Skeletal muscle tissue (tissue), 4 donors: Measurements from ENCODE around the gene DNAJC15. TPM values are rescaled to one million over a fixed set of nuclear protein-coding genes. Genes with fewer than 3 reads are reported as not detected.

Source experiments
- H3K27ac ChIP-seq: one replicate; pipeline ENCODE4 v1.7.0; 2013; ENCODE audit warnings: mild to moderate bottlenecking, low read depth, low read length, inconsistent platforms
- H3K27me3 ChIP-seq, 3 donors: one replicate each; pipeline ENCODE4 v1.7.0; 2013; ENCODE audit warnings: low read length in 3 of 3; ENCODE audit not compliant: control insufficient read depth in 3 of 3, insufficient read depth in 3 of 3
- H3K36me3 ChIP-seq, 3 donors: one replicate each; pipeline ENCODE4 v1.7.0; 2013; ENCODE audit warnings: low read length in 3 of 3; ENCODE audit not compliant: control insufficient read depth in 3 of 3, insufficient read depth in 3 of 3
- H3K4me1 ChIP-seq, 3 donors: one replicate each; pipeline ENCODE4 v1.7.0; 2013; ENCODE audit warnings: low read length in 3 of 3, mild to moderate bottlenecking in 3 of 3; ENCODE audit not compliant: control insufficient read depth in 3 of 3, insufficient read depth in 3 of 3
- H3K4me3 ChIP-seq, 3 donors: one replicate each; pipeline ENCODE4 v1.7.0; 2013; ENCODE audit warnings: low read length in 3 of 3
- H3K9ac ChIP-seq, 3 donors: one replicate each; pipeline ENCODE4 v1.7.0; 2013; ENCODE audit warnings: low read length in 3 of 3, mild to moderate bottlenecking in 3 of 3, moderate library complexity in 2 of 3, low read depth in 1 of 3
- H3K9me3 ChIP-seq, 3 donors: one replicate each; pipeline ENCODE4 v1.7.0; 2013; ENCODE audit warnings: low read length in 3 of 3; ENCODE audit not compliant: control insufficient read depth in 3 of 3
- total RNA-seq: library from RNA; depleted of rRNA; stranded (reverse); fragments of >200 nt; gene quantifications from one replicate; pipeline ENCODE4 v1.2.3, GENCODE V29; 2014
- donor health status: Osteomylitis.

DNAJC15 gene
- total RNA-seq: 7.3 TPM

DNA sequence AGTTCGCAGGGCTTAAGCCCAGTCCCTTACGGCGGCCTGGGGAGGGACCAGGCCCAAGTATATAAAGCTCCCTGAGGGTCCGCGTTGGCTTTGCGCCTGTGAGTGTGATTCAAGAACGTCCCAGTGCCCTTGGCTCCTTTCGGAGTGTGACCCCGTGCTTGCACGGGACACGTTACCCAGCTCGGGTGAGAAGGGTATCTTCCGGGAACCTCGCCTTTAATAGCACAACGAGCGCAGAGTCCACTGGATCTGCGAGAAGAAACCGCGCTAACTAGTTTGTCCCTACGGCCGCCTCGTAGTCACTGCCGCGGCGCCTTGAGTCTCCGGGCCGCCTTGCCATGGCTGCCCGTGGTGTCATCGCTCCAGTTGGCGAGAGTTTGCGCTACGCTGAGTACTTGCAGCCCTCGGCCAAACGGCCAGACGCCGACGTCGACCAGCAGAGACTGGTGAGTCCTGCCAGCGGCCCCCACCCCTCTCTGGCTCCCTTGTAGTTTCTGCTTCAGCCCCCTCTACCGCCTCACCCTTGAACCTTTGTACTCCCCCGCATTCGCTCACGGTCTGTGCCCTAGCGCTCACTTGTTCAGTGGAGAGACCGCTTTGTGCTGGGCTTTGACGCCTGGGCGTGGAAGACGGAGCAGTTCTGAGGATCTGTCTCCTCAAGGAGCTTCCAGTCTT is at the start of gene DNAJC15:
TSS of gene DNAJC15 (plus strand) at position 298 of the 675 bp plus-strand sequence. CDS start at position 339, 41 bp downstream.
- H3K9ac ChIP-seq: peak within 1 kb of the TSS; percentile 91 to 96 (median 95)
- H3K27ac ChIP-seq: peak within 1 kb of the TSS; percentile 91
- H3K4me1 ChIP-seq: peaks cover 15 to 17% (median 15%) of the 10 kb centered on the region in 3 donors
- H3K9me3 ChIP-seq: no peaks in the 10 kb centered on the region
- no peaks in the 10 kb centered on the region for H3K27me3 ChIP-seq
- H3K36me3 ChIP-seq: peaks cover 0 to 4% (median 0%) of the 10 kb centered on the region in 3 donors
- H3K4me3 ChIP-seq: peak within 1 kb of the TSS; percentile 89 to 97 (median 96)

DNA sequence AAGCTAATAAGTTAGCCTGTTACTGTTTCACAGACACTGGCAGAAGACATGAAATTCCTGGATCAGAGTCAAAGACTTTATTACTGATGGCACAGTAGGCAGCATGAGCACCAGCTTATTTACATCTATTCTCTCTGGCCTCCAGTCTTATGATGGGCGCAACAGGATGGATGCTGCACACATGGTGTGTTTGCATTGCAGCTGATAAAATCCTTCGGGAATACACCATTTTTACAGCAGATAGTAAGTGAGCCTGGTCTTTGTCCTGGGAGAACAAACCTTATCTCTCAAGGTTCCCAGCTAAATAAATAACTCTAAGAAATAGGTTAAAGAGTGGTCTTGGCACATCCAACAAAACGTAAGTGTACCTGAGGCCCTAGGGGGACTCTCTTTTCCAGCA is 47.3 kb upstream of the DNAJC15 start:
- Histone ChIP-seq H3K27ac (no peak overlapping the region), H3K27me3 (no peaks in the 10 kb centered on the region), H3K36me3 (no peaks in the 10 kb centered on the region), H3K4me3 (no peak overlapping the region), H3K9ac (no peak overlapping the region), H3K4me1 (no peaks in the 10 kb centered on the region), H3K9me3 (no peaks in the 10 kb centered on the region)

DNA sequence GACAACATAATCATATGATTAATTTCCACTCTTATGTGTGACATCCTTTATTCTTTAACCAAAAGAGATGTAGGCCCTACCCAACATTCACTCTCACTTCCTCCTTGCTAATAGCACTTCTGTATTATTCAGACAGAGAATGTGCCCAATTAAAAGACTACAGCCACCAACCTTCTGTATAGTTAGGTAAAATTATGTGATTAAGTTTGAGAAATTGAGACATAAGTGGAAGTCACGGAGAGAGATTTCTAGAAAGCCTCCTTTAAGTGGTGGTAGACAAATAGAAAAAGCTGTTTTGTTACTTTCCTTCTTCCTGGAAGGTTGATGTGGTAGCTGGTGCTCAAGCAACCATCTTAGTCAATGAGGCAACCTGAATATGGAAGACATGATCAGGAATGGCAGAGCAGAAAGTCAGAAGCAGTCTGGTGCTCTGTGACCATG is 46.1 kb upstream of the DNAJC15 start:
- Histone ChIP-seq H3K36me3 (no peaks in the 10 kb centered on the region), H3K27ac (no peak overlapping the region), H3K4me1 (no peaks in the 10 kb centered on the region), H3K4me3 (no peak overlapping the region), H3K9ac (no peak overlapping the region), H3K9me3 (no peaks in the 10 kb centered on the region), H3K27me3 (no peaks in the 10 kb centered on the region)

- H3K9me3 ChIP-seq: no peaks in the 10 kb centered on the region
- H3K4me1 ChIP-seq: peaks cover 3 to 16% (median 7%) of the 10 kb centered on the region in 3 donors
- H3K4me3 ChIP-seq: no peak overlapping the region
- no peaks in the 10 kb centered on the region for H3K36me3 ChIP-seq
- H3K27ac ChIP-seq: no peak overlapping the region
- no peaks in the 10 kb centered on the region for H3K27me3 ChIP-seq
- no peak overlapping the region for H3K9ac ChIP-seq
Measured at GRCh38 chr13:42981317-42981716, 42.1 kb upstream of the DNAJC15 start.

DNA sequence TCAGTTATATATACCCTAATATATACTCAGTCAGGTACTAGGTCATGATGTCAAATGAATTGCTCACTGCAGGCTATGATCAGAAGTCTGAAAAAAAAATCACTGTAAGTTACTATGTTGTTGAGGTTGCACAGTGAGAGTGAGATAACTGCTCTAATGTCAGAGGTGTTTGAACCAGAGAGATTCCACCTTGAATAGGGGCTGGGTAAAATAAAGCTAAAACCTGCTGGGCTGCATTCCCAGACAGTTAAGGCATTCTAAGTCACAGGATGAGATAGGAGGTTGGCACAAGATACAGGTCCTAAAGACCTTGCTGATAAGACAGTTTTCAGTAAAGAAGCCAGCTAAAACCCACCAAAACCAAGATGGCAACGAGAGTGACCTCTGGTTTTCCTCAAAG is 41.5 kb upstream of the DNAJC15 start:
- no peak overlapping the region for H3K4me3 ChIP-seq
- H3K9me3 ChIP-seq: no peaks in the 10 kb centered on the region
- H3K4me1 ChIP-seq: peaks cover 3 to 16% (median 7%) of the 10 kb centered on the region in 3 donors
- no peaks in the 10 kb centered on the region for H3K27me3 ChIP-seq
- no peak overlapping the region for H3K27ac ChIP-seq
- no peaks in the 10 kb centered on the region for H3K36me3 ChIP-seq
- no peak overlapping the region for H3K9ac ChIP-seq

- Histone ChIP-seq H3K9ac (no peak overlapping the region), H3K9me3 (no peaks in the 10 kb centered on the region), H3K27ac (no peak overlapping the region), H3K27me3 (no peaks in the 10 kb centered on the region), H3K36me3 (no peaks in the 10 kb centered on the region), H3K4me3 (no peak overlapping the region), H3K4me1 (peaks cover 3 to 16% (median 7%) of the 10 kb centered on the region in 3 donors)
Measured at GRCh38 chr13:42984026-42984425, 39.4 kb upstream of the DNAJC15 start.

DNA sequence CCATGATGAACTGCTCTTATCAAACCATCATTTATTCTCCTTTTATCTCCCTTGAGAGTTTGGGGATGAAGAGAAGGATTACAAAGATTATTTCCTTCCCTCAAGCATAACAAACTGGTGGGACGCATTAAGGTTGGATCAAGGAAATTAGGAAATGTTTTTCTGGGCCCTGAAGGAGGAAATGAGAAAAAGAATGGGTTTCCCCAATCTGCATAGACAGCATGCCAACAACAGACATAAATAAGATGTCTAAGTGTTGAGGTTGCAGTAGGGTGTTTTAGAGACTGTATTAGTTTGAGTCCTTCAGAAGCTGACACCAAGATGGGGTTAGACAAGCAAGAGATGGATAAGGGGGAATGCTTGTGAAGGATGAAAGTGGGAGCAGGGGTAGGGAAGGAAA is 38.7 kb upstream of the DNAJC15 start:
- Histone ChIP-seq H3K4me1 (peaks cover 3 to 16% (median 7%) of the 10 kb centered on the region in 3 donors), H3K4me3 (no peak overlapping the region), H3K9ac (no peak overlapping the region), H3K9me3 (no peaks in the 10 kb centered on the region), H3K27me3 (no peaks in the 10 kb centered on the region), H3K36me3 (no peaks in the 10 kb centered on the region), H3K27ac (no peak overlapping the region)

GRCh38 chr13:42985312-42986175 is 37.8 kb upstream of the DNAJC15 start:
- Histone ChIP-seq H3K4me3 (peak overlapping the region in 1 of 3 donors; percentile 10), H3K9ac (no peak overlapping the region), H3K27ac (no peak overlapping the region), H3K36me3 (no peaks in the 10 kb centered on the region), H3K9me3 (no peaks in the 10 kb centered on the region), H3K4me1 (peaks cover 3 to 16% (median 7%) of the 10 kb centered on the region in 3 donors), H3K27me3 (no peaks in the 10 kb centered on the region)

- Histone ChIP-seq H3K4me1 (peaks cover 3 to 21% (median 11%) of the 10 kb centered on the region in 3 donors), H3K4me3 (peak overlapping the region in 1 of 3 donors; percentile 10), H3K9me3 (no peaks in the 10 kb centered on the region), H3K27ac (no peak overlapping the region), H3K27me3 (no peaks in the 10 kb centered on the region), H3K9ac (no peak overlapping the region), H3K36me3 (no peaks in the 10 kb centered on the region)
Measured at GRCh38 chr13:42986176-42986574, 37.2 kb upstream of the DNAJC15 start.
